HG03139 (cell line): ENCODE measurements around the gene CDK19.
"Not testable (repeated sequence)": the region's sequence is repeated elsewhere in the genome, so short reads cannot be mapped to it uniquely, and the experiment has no call there.

Experiments
- ATAC-seq: cut with Tn5 transposase; IDR thresholded peaks from one replicate; pipeline ENCODE4 v1.9.1; 2021; ENCODE audit not compliant: unreplicated experiment

Gene CDK19

DNA sequence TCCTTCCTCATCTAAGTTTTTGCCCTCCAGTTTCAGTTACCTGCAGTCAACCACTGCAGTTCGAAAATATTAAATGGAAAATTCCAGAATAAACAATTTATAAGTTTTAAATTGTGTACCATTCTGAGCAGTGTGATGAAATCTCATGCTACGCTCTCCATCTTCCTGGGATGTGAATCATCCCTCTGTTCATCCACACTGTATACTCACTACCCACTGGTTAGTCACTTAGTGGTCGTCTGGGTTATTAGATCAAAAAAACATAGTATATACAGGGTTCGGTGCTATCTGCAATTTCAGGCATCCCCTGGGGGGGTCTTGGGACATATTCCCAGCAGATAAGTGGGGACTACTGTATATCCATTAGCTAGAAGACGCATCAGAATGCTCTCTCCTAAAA, 186.9 kb downstream of the CDK19 start:
- ATAC-seq, result no peak

DNA sequence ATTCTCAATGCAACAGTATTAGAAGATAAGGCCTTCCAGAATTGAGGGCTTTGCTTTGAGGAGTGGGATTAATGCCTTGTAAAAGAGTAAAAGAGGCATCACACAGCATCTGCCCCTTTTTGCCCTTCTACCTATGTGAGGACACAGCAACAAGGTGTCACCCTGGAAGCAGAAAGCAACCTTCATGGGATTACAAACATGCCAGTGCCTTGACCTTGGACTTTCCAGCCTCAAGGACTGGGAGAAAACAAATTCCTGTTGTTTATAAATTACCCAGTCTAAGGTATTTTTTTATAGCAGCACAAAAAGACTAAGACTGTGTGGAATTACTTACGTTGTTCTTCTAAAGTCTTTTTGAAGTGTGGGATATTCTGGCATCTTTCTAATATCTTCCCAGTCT, 188.8 kb downstream of the CDK19 start:
- ATAC-seq, result no peak

DNA sequence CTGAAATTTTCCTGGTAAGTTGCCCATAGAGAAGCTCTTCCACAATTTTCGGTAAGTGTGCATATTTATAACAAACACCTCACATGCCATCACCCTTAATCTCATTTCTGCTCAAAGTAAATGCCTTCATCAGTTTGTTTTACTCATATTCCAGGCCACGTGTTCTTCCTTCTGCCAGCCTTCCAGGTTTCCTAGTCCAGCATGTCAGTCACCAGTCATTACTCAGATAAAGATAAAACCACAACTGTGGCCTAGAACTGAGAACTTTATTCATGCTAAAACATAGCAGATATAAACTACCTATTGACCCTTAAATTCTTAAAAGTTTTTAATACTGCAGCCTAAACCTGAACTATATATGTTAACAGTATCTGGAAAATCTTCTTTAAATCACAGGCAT, 189.4 kb downstream of the CDK19 start:
- ATAC-seq, result no peak

DNA sequence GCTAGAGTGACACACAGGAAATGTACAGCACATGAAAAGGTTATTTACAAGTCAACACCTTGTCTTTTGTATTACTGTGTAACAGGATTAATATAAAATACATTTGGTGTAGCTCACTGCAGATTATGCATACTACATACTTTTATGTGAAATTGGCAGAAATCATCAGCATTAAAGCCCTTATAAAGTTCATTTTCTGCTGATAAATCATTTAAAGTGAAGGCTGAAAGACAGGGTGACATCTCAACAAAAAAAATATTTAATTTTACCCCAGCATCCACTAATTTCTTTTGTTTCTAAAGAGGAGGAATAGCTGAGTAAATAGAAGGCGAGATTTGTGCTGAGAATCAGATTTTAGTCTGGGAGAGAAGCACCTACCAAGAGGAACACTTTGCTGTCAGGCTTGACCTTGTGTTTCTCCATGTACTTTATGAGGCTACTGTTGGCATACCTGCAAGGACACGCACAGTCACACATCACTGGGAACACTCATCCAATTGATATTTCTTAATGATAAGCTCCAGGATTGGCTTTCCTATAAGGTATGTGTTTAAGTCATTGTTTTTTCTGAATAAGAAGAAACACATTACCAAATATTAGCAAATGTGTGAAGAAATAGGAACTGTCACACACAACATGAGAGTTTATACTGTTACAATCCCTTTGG, 192.2 kb downstream of the CDK19 start:
- no peak for ATAC-seq

DNA sequence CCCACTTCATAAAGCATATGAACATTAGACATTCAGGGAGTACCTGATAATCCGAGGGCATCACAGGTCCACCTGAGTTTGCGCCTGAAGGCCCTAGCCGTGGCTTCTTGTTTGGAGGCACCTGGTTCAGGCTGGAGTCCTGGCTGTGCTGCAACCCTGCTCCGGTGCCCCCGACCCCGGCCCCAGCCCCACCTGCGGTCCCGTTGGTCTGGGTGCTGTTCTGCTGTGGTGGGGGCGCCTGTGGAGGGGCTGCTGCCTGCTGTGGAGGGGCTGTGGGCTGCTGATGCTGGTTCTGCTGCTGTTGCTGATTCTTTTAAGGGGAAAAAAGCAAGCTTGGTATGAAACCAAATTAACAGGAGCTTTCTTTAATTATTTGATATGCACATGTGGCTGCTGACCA, 194.2 kb downstream of the CDK19 start:
- ATAC-seq, result no peak

DNA sequence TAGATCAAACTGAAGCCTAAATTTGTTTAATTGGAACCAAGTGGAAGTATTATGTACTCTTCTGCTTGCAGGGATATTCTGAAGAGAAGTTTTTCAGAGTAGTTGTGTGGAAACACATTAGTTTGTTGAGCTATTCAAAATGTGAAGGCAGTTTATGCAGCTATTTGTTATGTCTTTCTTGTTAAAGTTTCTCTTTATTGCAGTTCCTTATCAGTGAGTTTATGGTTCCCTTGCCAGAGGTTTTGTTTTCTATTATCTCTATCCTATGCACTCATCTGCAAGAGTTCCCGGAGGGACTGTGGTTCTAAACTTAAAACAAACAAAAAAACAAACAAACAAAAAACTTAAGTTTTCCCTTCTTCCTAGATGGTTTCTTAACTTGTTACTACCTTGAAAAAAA, 195.2 kb downstream of the CDK19 start:
- ATAC-seq, result no peak

DNA sequence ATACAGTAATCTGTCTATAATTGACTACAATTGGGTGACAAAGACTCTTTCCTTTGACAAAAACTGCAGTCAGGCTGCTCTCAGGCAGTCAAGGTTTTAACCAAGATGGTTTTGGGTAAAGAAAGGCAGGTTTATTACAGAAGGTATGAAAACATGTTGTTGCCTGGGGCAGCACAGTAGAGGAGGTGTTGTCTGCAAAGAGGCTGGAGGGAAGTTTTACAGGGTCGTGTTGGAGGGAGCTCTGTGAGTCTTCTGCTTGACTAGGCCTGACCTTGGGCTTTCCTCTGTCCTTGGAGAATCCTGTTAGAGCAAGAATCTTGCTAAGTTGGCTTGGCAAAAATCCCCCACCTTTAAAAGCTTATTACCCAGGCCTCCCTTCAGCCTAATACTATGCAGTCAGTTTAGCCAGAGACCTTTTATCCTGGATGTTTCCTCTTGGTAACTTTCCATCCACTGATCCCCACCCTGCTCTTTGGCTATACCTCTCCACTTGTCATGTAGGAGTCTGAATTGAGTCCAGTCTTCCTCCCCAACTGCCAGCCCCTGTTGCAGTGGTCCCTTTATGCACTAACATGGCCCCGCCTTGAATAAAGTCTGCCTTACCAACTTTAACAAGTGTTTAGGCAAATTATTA, 195.9 kb downstream of the CDK19 start:
- ATAC-seq, result no peak

DNA sequence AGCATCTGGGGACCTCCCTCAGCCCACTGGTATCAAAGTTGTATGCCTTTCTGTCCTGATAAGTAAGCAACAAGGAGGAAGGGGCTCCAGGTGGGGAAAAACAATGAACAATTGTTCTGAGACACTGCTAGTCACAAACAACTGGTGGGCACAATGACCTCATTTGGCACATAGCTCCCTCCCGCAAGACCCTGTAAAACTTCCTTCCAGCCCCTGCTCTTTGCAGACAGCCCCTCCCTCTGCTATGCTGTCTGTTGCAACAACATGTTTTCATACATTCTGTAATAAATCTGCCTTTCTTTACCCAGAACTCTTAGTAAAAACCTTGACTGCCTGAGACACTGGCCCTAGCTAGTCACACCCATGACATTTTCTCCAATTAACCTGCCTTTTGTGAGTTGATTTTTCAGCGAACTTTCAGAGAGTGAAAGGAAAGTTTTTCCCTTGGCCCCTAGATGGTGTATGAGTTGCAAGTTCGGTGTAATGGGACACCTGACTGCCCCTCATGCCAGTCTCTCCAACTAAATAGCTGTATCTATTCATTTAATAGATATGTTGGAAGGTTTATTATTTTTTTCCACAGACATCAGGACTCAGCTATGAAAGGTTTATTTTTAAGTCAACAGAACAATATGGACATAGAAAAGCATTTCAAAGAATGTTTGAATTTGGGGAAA, 196.5 kb downstream of the CDK19 start:
- no peak for ATAC-seq

DNA sequence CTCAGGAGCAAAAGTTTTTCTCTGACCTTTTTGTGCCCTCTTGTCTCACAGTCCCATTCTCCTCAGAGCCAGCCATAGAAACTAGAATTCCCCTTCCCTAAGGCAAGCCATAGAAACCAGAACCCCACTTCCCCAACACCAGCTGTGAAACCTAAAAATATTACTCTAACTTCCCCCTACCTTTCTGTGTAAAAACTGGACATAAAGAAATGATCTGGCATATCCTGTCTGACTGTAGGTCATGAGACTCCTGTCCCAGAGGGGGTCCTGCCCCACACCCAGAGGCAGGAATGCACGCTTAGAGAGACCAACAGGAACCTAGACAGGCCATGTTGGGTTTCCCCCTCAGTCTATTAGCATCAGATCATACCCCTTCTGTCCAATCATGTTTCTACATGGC, 198.2 kb downstream of the CDK19 start:
- ATAC-seq, result peak; percentile 65

DNA sequence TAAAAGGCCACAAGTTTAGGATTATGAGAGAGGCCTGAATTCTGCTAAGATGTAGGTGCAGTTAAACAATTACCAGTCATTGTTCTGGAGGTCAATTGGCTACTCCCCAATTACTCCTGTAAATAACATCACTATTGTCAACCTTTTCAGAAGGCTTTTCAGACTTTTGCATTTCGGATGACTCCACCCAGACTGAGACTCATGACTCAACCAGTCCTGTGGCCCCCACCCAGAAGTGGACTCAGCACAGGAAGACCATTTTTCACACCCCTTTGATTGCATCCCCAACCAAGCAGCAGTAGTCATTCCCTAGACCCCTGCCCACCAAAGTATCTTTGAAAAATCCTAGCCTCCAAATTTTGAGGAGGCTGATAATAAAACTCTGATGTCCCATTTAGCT, 199.5 kb downstream of the CDK19 start:
- no peak for ATAC-seq

DNA sequence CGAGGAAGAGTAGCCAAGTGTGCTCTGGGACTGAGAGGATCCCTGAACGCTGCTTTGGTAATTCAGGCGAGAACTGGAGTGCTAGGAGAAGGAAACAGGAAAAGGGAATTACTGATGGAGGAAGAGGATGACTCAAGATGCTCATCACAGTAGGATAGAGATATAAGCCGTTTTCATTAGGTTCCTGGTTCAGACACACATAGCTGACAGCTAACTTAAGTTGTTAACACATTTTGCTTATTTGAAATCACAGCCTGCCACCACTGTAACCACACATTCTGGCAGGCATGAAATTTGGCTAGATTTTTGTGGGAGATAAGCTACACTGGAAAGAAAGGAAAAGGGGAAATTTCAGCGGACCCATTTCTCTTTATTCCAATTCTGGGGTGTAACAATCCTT, 200.7 kb downstream of the CDK19 start:
- no peak for ATAC-seq

DNA sequence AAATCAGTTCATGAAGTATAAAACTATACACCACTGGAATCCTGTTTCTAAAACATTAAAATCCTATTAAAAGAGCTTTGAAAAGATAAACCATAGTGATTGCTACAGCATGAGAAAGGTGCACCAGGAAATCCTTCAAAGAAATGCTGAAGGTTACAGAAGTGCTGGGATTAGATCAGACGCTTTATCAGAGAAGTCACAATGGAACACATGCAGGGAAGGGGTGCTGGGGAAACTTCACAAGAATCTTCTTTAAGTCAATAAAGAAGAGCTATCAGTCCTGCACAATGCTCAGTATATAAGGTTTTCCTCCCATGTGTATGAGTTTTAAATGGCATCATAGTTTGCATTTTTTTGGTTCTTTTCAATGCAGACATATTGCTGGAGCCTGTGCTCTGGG, 201.2 kb downstream of the CDK19 start:
- ATAC-seq, result no peak

DNA sequence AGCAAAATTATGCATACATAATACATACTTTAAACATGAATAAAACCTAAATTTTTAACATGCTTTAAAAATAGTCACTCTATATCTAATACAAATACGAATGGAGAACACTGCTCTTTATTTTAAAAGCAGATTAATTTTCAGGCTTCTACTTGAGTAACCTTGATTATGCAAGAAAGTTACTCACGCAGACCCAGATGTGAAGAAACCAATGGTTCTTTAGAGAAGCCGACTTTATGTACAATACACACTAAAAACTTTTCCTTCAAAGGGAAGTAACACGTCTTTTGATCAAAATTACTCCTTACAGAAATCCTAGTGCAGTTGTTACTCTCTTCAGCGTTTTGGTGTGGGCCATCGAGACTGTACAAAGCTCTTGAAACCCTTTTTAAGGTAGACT, 201.9 kb downstream of the CDK19 start:
- no peak for ATAC-seq

DNA sequence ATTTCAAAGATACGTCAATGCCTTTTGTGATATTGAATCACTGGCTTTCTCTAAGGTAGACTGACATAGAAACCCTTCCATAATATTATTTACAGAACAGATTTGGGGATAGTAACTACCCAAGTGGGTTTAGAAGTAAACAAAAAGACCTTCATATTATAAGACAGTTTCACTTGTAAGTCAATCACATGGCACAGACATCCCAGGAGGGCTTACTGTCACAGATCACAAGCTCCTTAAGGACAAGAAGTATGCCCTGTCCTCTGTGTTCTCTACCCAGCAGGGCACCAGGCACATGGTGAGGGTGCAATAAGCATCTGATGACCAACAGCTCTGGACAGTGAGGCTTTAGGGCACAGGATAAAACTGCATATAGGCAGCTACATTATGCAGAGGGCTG, 203.0 kb downstream of the CDK19 start:
- no peak for ATAC-seq

DNA sequence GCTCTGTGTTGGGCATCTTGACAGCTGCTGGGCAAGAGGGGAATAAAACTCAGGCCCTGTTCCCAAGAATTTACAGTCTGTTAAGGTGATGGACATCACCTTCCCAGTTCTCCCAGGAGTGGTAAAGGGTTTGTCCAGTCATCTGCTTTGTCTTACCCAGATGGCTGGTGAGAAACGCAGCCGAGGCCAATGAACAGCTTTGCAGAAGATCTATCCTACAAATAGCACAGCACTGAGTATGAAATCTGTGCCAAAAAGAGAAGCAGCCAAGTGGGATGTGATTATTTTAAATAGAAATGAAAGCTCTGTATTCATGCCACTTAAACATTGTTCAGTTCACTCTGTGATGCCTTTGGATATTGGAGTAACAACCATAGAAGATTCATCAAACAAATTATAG, 206.2 kb downstream of the CDK19 start:
- no peak for ATAC-seq

DNA sequence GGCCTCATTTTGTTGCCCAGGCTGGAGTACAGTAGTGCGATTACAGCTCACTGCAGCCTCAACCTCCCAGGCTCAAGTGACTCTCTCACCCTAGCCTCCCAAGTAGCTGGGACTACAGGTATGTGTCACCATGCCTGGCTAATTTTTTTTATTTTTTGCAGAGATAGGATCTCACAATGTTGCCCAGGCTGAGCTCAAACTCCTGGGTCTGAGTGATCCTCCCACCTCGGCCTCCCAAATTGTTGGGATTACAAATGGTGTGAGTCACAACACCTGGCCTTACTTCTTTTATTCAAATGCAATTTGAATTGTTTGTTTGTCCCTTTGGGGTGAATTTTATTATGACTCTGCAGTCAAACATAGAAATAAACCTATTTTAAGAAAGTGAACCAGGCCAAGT, 207.1 kb downstream of the CDK19 start:
- ATAC-seq, result no peak

DNA sequence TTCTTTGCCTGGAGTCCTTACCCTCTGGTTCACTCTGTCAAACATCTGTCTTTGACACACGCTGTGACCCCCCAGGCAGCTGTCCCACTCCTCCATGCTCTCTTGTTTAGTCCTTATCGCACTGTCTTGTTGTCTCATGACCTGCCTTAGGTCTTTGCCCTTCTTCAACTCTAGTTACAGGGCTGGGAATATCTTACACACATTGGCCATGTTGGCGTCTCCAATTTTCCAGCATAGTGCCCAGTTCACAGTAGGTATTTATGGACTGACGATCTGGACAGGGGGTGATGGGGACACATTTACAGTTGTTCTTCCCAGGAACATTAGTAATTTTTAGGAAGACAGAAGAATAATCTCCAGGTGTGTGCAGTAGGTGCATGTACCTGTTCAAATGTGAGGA, 209.1 kb downstream of the CDK19 start:
- ATAC-seq, result no peak

DNA sequence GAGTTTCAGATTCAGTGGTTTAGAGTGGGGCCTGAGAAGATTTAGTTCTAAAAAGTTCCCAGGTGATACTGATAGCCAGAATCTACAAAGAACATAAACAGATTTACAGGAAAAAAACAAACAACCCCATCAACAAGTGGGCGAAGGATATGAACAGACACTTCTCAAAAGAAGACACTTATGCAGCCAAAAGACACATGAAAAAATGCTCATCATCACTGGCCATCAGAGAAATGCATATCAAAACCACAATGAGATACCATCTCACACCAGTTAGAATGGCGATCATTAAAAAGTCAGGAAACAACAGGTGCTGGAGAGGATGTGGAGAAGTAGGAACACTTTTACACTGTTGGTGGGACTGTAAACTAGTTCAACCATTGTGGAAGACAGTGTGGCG, 214.6 kb downstream of the CDK19 start:
- not testable (repeated sequence) for ATAC-seq

DNA sequence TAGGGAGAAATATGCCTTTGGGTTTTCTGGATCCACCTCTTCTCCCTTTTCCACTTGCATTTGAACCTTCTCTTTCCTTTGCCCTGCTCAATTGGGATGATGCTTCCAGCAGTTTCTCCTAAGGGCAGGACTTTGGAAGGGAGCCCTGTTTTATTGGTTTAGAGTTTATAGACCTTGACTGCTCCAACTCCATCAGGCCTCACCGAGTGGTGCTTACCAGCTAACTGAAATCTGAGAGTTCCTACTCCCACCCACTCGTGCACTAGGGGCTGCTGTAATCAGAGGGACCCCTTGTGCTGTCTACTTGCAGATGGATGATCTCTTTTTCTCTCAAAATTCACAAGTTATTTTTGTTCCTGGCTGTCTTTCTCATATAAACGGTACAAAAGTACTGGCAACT, 217.5 kb downstream of the CDK19 start:
- ATAC-seq, result no peak

DNA sequence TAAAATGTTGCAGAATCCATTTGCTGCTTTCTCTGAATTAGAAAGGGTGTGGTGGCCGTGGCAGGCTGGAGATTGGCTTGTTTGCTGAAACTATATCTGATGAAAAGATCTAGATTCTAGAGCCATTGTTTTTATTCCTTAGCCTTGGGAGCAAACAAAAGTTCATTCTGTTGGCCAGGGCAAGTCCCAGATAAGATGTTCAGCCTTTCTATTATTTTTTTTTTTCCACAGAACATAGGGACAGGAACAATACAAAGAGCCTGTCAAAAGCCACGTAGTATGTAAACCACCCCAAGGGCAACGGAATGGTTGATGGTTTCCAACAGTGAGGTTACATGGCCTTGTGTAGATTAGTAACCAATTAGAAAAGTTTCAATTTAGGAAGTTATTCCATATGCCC, 218.9 kb downstream of the CDK19 start:
- ATAC-seq, result no peak

DNA sequence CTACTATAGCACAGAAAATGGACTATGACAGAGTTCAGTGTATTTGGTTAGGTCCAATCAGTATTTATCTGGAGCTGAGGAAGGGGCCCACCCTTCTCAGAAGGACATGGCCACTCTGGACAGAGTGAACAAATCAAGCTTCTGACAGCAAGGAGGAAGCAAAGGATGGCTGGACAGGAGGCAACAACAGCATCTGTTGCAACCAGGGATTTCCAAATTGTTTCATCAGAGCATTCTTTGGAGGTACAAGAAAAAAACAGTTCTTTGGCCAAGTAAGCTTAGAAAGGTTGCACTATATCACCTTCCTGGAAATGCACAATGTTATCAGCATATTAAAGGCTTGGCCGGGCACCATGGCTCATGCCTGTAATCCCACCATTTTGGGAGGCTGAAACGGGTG, 220.2 kb downstream of the CDK19 start:
- ATAC-seq, result no peak

DNA sequence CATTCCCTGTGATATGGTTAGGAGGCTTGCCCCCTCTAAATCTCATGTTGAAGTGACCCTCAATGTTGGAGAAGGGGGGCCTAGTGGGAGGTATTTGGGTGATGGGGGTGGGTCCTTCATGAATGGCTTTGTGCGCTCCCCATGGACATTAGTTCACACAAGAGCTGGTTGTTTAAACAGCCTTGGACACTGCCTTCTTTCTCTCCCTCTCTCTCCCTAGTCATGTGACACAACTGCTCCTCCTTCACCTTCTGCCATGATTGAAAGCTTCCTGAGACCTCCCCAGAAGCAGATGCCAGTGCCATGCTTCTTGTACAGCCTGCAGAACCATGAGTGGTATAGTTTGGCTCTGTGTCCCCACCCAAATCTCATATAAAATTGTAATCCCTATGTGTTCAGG, 221.6 kb downstream of the CDK19 start:
- ATAC-seq, result no peak

DNA sequence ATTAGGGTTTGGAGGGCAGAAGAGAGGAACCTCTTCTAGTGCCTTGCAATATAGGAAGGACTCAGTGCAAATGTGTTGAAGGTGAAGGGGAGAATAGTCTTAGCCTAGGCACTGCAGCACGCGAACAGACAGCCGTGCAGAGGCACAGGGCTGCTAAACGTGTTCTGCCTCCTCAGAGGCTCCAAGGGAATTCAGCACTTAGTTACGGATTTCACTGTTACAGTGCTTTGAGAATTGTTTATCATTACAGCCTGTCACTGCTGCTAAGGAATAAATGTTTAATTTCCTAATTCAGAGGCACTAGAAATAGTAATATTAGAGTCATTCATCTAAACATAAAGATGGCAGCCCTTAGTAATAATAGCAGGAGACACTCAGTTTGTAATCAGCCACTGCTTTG, 222.5 kb downstream of the CDK19 start:
- no peak for ATAC-seq
